ENCODE results near the gene CD47.

The CD47 gene

DNA sequence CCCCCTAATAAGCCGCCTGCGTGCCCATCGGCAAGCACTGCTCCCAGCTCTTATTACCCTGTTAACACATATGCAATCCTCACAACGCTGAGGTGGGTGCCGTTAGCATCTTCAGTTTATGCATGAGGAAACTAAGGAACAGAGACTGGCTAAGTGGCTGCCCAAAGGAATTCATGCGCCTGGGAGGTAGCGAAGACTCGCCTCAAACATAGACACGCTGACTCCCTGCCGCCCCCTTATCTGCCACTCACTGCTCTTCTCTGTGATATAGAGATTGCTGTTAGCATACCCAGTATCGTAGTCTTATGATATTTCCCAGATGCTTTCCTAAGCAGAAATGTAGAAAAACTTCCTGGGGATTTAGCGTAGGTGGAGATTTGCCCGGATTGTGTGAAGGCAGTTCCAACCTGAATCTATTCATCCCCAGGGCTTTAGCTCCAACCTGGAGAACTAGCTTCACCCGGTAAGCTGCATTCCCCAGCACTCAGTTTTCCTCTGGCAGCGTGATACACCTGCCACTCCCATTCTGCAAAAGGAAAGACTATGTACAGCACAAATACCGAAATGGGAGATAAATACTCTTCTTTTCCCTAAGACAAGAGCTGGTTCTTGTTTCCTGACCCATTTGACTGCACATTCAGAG, 23.7 kb upstream of the CD47 start:
- DNase-seq, result no peak

DNA sequence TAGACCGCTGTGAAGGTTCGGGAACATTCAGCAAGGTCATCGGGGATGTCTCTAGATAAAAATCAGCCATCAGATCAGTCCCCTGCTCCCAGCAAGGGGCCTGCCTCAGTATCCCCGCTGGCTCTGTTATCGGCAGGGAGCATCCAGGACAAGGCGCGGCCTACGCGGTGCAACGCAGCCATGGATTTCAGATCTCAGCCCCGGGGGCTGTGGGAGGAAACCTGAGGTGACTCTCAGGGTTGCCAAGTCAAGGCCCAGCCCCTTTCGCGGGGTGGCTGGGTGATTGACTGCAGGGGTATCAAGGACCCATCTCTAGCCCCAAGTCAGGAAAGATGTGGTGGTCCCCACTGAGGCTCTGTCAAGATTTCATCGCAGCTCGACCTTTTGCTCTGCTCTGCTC, 23.1 kb upstream of the CD47 start:
- no peak for DNase-seq

DNA sequence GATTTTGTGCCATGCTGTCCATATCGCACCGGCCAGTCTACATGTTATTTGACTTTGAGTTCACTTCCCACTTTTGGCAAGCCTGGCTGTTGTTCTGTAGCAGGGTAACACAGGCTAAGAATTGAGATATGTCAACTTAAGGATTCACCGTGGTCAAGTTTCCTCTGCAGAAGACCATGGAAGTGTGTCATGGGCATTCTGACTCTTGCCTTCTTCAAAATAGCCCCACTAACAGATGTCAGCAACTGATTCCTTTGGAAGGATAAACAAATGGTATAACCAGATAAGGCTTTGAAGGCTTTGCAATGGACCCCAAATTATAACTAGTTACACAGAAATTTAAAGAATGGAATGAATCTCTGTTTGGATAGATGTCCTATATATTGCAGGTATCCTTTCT, 20.1 kb upstream of the CD47 start:
- DNase-seq, result no peak

DNA sequence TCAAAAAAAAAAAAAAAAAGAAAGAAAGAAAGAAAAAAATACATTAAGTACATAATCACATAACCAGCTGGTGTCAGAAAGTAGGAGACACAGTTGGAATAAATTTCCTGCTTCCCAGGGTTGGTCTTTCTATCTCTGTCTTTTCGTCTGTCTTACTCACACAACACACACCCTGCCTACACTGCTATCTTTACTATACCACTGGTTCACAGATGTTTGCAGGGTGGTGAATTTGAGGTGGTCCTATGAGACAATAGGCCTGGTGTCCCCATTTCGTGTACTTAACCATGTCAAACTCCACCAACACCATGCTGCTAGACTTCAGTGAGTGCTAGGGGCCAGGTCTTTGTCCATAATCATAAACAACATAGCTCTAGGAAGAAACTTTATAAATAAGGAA, 17.6 kb upstream of the CD47 start:
- no peak for DNase-seq

DNA sequence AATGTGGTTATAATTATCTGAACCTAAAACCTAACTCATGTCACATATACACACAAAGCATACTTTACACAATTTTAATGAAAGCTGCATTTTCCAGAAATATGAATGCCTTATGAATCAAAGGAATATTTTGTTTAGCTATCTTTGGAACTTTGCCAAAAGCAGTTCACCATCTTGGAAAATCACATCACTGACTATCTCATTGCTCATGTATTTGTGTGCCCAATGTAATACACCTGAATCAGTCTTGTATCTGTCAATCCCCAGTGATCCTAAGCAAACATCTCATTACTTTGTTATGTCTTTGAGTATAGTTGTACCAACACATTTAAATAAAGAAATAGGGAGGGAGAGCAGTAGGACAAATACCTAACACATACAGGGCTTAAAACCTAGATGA, 15.6 kb upstream of the CD47 start:
- no peak for DNase-seq

DNA sequence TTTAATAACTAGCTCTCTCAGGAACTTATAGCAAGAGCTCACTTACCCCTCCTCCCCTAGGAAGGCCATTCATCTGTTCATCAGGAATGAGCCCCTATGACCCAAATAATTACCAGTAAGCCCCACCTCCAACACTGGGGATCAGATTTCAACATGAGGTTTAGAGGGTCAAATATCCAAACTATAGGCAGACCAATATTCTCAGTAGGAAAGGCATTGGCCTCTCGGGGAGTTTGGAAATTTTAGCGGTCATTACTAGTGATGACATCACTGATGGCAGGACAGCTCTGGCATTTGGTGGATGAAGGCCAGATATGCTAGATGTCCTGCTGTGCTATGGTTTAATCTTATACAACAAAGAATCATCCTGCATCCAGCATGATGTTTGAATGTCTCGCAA, 15.2 kb upstream of the CD47 start:
- no peak for DNase-seq

DNA sequence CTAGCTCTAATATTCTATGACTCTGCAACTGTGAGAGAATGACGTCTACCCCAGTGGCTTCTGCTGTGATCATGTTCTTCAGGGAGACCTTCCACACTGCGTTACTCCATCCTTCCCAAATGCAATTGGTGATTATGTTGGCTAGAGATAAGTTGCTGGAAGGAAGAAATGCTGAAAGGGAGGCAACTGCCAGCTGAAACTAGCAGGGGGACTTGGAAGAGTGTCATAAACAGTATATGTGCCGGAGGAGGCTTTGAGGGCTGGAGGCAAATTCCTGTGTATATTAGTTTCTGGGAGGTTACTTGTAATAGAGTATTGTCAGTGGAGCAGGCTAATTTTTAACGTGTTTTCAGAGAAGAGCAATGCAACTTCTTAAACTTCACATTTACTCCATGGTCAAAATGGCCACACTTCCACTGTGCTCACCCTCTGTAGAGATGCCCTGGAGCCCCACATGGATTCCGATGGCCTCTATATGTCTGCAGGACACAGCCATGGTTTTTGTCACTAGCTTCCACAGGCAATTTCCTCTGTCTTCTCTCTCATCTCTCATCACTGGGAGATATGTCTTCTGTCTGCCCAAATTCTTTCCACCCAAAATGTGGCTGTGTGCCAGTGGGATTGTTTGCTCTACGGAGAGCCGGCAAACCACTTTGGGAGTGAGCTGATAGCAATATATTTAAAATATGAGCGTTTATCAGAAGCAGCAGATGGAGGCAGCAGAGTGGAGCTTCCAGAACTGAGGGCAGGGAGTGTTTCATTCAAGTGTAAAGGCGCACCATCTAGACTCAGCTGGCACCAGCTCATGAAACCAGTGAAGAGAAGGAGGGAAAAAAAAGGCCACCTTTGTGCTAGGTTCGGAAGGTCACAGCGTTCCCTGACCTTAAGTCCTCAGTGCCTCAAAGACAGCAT, 13.3 kb upstream of the CD47 start:
- no peak for DNase-seq

DNA sequence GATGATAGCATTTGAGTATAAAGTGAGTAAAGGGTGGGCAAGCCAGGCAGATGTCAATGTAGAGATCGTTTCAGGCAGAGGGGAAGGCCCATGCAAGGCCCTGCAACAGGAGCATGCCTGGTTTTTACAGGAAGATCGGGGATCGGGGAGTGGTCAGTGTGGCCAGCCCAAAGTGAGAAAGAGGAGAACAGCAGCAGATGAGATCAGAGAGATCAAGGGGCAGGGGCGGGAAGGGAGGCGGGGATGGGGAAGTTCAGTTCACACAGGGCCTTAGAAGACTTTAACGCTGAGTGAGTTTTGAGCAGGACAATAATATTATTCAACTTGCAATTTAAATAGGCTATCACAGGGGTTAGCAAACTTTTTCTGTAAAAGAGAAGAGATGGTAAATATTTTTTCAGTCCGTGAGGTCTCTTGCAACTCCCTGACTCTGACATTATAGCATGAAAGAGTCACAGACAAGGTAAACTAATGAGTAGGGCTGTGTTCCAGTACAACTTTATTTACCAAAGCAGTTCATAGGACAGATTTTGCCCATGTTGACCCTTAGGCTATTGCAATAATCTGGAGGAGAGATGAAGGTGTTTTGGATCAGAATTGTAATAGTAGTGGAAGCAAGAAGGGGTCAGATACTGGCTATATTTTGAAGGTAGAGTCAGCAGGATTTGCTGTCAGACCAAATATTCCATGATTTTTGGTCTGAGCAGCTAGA, 12.4 kb upstream of the CD47 start:
- DNase-seq, result no peak

DNA sequence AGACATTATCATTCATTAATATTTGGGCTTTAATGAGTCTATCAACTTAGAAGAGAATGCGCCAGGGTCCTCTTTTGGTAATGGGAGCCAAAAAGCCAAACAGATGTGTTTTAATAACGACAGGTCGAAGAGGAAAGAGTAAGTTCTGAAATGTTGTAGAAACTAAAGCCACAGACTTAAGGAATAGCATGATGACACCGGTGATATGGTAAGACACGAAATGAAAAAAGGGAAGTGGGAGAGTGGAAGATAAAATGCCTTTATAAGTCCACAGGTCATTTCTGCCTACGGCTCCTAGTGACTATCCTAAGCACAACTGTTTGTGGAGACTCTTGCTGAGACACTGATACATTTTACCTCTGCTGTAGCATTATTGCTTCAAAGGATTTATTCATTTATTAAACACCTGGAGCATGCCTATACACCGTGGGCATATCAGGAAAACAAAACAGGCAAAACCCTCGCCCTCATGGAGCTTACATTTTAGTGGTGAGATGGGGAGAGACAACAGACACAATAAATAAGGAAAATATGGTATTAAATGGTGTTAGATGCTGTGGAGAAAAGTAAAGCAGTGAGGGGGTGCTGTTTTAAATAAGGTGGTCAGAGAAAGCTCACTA, 11.7 kb upstream of the CD47 start:
- no peak for DNase-seq

DNA sequence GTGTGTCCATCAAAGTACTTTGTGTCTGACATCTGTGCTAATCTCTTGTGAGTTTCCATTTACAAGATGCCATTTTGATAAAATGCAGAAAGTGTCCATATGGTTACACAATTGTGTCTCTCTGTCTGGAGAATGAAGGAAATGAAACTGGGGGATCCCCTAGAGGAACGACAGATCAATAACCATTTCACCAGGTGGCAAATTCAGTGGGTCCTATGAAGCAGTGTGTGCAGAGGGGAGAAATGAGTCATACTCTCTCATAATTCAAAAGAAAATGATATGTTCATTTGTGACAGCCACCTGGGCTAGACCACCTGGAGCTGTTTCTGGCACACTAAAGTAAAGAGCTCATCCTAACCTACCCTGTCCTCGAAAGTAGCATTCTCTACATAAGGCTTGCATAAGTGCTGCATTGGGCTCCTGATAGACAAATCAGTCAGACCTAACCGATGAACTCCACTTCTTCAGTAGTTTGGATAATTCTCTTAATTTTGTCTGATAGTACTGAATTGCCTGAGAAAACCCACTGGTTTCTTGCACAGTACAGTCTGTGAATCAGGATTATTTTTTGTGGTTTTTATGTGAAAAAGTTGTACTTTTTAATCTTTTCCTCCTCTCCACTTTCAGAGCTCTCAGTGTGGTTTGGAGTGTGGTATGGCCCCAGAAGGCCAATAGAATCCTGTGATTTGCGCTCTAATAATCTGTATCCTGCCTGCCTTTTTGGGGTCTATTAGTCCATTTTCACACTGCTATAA, 10.3 kb upstream of the CD47 start:
- DNase-seq, result no peak

DNA sequence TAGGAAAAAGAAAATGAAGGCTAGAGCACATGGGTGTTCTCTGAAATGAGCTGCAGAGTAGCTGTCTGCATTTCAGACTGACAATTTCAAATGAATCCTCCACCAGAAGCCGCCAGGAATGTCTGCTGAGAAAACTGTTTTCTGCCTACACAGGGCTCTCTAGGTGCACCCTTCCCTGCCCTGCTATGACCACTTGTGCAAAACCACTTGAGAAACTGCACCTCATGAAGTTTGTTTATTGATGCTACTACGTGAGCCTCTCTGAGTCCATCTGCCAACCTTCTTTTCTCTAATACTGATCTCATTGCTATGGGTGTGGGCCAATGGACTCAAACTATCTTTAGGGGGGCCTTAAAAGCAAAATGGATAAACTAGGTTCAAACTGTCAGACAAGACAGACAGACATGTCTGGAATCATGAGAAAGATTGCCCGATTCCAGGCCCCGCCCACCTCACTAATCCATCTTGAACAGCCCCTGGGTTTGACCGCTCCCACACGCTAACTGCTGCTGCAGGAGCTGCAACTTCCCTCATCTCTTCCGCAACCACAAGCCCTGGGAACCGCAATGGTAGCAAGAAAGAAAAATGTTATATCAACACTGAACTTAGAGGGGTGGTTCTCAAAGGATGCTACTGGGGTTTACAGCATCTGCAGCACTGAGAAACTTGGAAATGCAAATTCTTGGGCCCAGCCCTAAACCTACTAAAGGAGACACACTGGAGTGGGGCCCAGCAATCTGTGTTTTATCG, 9.0 kb upstream of the CD47 start:
- no peak for DNase-seq

DNA sequence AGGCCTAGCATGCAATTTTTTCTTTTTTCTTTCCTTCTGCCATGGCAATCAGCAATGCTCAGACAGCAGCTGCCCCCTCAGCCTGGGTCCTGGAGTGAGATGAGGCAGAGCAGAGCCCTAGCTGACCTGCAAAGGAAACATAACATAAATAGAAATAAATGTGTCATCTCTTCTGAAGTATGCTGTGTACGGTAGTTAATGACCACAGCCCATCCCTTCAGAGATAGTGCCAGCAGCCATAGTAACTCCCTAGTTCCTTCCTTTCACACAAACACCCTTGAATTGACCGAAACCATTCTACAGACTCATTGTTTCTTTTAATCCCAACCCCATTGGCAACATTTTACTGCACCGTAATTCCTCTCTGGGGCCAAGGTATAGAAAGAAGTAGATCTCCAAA, 8.4 kb upstream of the CD47 start:
- no peak for DNase-seq

DNA sequence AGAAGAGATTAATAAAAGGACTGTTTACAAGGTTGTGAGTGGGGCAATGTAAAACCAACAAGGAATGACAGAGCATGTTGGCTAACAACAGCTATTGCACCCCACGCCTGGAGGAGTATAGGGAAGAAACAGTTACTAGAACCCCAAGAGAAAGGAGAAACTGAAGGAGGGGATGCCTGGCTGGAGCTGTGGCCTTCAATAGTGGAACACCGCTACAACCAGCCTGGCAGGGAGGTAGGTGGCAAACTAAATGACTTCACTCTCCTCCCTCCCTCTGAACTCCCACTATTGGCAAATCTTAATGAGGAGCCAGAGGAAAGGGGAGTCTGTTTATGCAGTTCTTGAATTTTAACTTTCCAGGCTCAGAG, 7.2 kb upstream of the CD47 start:
- no peak for DNase-seq

DNA sequence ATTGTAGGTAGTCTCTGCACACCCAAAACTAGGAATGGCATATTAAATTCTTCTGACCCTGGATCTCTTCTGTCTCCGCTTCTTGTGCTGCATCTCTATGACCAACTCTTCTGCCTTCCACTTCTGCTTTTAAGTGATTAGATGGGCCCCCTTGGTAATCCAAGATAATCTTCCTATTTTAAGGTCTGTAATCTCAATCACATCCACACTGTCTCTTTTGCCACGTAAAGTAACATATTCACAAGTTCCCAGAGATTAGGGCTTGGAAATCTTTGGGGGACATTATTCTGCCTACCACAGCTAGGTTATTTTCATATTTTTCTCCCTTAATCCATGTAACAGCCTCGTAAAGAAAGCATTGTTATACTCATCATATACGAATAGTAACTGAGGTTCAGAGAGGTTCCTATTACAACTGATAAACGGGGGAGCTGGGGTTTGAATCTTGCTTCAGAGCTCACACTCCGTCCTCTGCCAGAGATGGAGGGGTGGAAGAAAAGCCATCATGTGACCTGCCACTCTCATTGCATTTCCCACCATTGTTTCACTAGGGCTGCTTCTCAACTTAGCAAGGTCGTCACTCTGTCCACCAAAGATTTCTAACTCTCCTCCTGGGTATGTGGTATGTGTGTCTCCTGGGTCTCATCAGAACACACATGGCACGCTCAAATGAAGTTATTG, 6.6 kb upstream of the CD47 start:
- DNase-seq, result no peak

DNA sequence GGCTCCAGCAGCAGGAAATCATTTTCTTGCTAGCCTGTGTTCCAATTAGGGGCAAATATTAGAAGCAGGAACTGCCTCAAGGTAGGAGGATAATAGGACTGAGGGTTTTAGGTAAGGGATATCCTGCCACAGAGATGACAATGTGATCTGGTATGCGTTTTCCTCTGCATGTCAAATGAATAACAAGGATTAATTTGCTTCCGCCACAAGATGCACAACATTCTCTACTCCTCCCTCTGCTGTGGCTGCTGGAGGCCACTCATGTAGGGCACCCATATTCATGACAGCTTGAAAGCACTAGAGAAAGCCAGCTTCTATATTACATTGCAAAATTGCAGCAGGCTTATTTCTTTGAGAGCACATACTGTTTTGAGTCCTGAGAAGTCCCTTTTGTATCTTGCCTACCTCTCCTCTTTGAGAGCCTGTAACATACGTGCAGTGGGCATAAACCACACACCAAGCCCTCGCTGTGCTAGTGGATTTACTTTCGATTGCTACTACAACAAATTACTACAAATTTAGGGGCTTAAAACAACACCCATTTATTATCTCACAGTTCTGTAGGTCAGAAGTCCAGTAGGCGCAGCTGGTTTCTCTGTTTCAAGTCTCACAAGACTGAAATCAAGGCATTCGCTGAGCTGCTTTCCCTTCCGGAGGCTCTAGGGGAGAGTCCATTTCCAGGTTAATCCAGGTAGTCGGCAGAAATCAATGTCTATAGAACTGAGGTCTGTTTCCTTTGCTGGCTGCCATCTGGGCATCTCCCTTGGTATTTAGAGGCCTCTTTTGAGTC, 5.9 kb upstream of the CD47 start:
- DNase-seq, result no peak

DNA sequence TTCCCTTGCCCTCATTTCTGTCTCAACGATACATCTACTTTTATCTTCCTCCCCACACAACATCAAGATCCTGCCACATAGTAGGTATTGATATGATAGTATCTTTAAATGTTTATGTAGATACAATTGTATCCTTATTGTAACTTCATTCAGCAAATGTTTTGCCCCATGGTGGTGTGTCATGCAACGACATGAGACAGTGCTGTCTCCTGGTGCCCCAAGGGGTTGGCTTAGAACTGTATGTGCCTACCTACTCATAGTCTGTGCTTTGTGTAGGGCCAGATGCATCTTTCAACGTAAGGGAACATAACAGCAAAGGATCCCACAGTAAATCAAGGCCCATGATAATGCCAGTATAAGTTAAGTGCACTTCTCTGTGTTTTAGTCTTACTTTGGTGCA, 2.8 kb upstream of the CD47 start:
- DNase-seq, result no peak

DNA sequence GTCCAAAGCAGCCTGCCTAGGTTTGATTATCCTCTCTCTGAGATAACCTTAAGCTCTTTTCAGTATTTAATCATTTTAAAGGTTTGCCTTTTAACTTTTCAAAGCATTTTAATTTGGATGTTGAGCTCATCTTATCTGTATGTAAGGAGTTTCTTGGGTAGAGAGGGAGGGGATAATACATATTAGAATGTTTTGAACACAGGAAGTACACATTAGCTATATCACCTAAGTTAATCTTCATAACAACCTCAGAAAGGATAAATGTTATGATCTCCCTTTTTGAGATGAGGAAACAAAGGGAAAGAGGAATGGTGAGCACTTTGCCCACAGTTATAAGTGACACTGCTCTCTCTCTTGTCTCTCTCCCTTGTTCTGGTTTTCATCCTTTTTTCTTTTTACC, 2.2 kb upstream of the CD47 start:
- DNase-seq, result no peak

DNA sequence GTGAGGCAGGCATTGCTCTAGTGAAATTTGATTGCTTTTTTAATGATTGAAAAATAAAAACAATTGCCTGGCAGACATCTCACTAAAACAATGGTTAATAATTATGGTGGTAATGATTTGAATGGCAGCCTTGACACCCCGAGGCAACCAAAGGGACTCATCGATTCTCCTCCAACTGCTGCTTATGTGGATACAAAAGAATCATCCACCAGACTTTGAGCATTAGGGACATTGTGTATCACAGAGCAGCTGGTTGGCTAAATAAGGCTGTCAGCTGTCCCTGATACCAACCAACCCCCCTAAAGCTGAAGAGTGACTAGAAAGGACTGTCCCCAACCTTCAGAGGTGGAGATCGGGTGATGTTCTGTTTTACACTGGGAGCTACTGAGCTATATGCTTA, 1.7 kb upstream of the CD47 start:
- no peak for DNase-seq

DNA sequence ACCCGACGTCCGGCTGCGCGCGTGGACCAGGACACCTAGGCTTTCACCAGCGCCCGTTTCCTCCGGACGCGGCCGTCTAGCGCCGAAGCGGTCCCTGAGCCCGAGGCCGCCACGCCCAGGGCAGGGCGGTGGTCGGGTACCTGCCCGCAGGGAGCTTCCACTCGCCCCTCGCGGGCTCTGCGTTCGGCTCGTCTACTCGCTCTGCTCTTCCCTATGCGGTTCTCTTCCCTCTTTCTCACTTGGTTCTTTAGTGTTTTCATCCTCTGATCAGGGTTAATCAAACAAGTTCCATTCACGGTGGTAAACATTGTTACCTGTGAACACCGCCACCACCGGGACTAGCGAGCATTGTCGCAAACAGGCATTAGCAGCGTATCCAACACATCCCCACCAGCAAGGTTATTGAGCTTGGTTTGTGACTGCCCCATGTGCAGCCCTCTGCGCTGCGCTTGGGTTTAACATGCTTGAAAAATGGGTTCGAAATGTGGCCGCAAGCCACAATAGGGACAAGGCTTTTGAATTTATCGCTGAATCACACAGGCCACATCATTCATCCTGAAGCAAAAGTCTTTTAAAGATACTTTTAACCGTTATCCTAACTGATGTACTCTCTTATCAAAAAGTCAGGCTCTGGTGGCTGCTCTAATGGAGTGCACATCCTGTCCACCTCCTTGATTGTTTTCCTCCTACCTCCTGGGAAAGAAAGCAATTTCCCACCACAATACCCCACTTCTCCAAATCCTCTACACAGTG, 843 bp upstream of the CD47 start:
- no peak for DNase-seq
